DND-41 (cell line): ENCODE measurements around the gene PYY.

ENCODE experiments used
- ATAC-seq: fragments of 200-7000 bp; cut with Tn5 transposase; 3 replicates; pipeline ENCODE4 v1.9.1; 2021; ENCODE audit warnings: low read depth; ENCODE audit not compliant: insufficient read depth
- DNase-seq: peaks from one replicate; pipeline ENCODE4 v3.0.0-alpha.2; 2020
- H2AFZ ChIP-seq: 2 replicates; pipeline ENCODE4 v1.6.0; 2012; ENCODE audit warnings: low read depth, low read length
- H3K27ac ChIP-seq: 2 replicates; pipeline ENCODE4 v1.5.1; 2012; ENCODE audit warnings: low read length, inconsistent platforms
- H3K27me3 ChIP-seq: fragments of 200-600 bp; sonication (generic); 2 replicates; pipeline ENCODE4 v1.6.0; 2012; ENCODE audit warnings: low read length, mild to moderate bottlenecking, inconsistent platforms; ENCODE audit not compliant: insufficient read depth, poor library complexity
- H3K36me3 ChIP-seq: 2 replicates; pipeline ENCODE4 v1.5.1; 2012; ENCODE audit warnings: low read length, inconsistent platforms; ENCODE audit not compliant: insufficient read depth
- H3K4me1 ChIP-seq: 2 replicates; pipeline ENCODE4 v1.5.1; 2012; ENCODE audit warnings: mild to moderate bottlenecking, low read length; ENCODE audit not compliant: insufficient read depth
- H3K4me2 ChIP-seq: 2 replicates; pipeline ENCODE4 v1.6.0; 2012; ENCODE audit warnings: mild to moderate bottlenecking, moderate library complexity, low read length, inconsistent platforms; ENCODE audit not compliant: insufficient read depth
- H3K4me3 ChIP-seq, 2 experiments: fragments of 200-600 bp in 1 of 2; shearing (Covaris generic) in 1 of 2; 2 replicates each; pipeline ENCODE4 v1.5.1; 2012 to 2016; ENCODE audit warnings: inconsistent platforms in 2 of 2, low read length in 2 of 2, mild to moderate bottlenecking in 2 of 2, low read depth in 1 of 2, moderate library complexity in 1 of 2
- H3K79me2 ChIP-seq: 2 replicates; pipeline ENCODE4 v1.6.0; 2012; ENCODE audit warnings: low read length, inconsistent platforms; ENCODE audit not compliant: insufficient read depth
- H3K9ac ChIP-seq: 2 replicates; pipeline ENCODE4 v1.6.0; 2012; ENCODE audit warnings: low read depth, mild to moderate bottlenecking, inconsistent platforms, low read length, moderate library complexity
- H3K9me3 ChIP-seq: 2 replicates; pipeline ENCODE4 v1.5.1; 2012; ENCODE audit warnings: low read length, moderate library complexity, mild to moderate bottlenecking, inconsistent platforms; ENCODE audit not compliant: insufficient read depth, severe bottlenecking
- H4K20me1 ChIP-seq: 2 replicates; pipeline ENCODE4 v1.6.0; 2012; ENCODE audit warnings: low read length; ENCODE audit not compliant: insufficient read depth
- CTCF ChIP-seq: IDR thresholded peaks from 2 replicates; pipeline ENCODE4 v1.5.1; 2012; ENCODE audit warnings: borderline replicate concordance, low read length, moderate library complexity, mild to moderate bottlenecking; ENCODE audit not compliant: poor library complexity, severe bottlenecking; ENCODE audit errors: extremely low read depth
- EZH2 ChIP-seq: IDR thresholded peaks from 3 replicates; pipeline ENCODE4 v1.6.1; 2012; ENCODE audit warnings: borderline replicate concordance, low read depth, mild to moderate bottlenecking, moderate library complexity, low read length, inconsistent platforms; ENCODE audit not compliant: severe bottlenecking

Gene PYY

DNA sequence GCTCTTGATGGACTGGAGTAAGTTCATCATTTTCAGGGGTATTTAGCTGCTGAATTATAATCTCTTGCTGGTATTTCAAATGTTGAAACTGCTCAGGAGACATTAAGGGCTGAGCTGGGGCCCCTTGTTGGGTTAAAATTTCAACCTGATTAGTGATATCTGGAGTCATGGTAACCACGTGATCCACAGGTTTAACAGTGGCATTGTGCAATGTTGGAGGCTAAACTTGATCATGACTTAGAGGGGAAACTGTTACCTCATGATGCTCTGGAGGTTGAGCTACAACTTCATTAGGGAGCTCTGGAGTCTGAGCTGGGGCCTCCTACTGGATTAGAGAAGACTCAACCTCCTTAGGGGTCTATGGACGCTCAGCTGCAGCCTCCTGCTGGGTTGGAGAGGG is 29.2 kb downstream of the PYY start:
- no peak for ATAC-seq
- no peaks in the 10 kb centered on the region for H4K20me1 ChIP-seq
- H2AFZ ChIP-seq: no peak overlapping the region
- no peak overlapping the region for H3K9ac ChIP-seq
- H3K4me3 ChIP-seq: no peak overlapping the region
- H3K27me3 ChIP-seq: peaks cover 32% of the 10 kb centered on the region
- DNase-seq: no peak
- no peak for TF ChIP-seq CTCF
- TF ChIP-seq EZH2: no peak
- H3K4me1 ChIP-seq: no peaks in the 10 kb centered on the region
- H3K9me3 ChIP-seq: no peaks in the 10 kb centered on the region
- no peak overlapping the region for H3K4me2 ChIP-seq
- no peaks in the 10 kb centered on the region for H3K79me2 ChIP-seq
- H3K36me3 ChIP-seq: no peaks in the 10 kb centered on the region
- no peak overlapping the region for H3K27ac ChIP-seq

DNA sequence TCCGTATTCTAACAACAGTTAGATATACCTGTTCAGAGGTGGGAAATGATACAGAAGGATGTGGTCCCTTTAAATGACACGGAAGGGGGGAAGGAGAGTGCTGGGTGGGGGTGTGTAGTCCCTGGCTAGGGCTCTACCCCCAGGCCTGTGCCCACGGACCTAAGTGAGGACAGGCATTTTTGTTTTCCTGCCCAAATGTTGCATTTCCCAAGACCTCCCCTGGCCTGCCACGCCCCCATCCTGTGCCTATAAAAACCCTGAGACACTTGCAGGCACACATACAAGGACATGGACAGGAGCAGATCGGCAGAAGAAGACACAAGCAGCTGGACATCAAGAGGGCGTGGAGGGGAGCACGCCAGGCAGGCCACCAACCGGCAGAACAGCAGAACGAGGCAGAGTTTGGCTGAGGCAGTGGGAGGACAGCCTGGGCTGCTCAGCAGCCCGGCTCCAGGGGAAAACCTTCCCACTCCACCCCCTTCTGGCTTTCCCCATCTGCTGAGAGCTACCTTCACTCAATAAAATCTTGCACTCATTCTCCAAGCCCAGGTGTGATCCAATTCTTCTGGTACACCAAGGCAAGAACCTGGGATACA is 33.1 kb downstream of the PYY start:
- no peaks in the 10 kb centered on the region for H3K79me2 ChIP-seq
- DNase-seq (no peak), ATAC-seq (no peak)
- no peaks in the 10 kb centered on the region for H4K20me1 ChIP-seq
- H3K4me2 ChIP-seq: no peak overlapping the region
- no peak for TF ChIP-seq CTCF
- no peak for TF ChIP-seq EZH2
- no peak overlapping the region for H3K4me3 ChIP-seq
- no peaks in the 10 kb centered on the region for H3K9me3 ChIP-seq
- no peak overlapping the region for H2AFZ ChIP-seq
- no peak overlapping the region for H3K27ac ChIP-seq
- H3K9ac ChIP-seq: no peak overlapping the region
- no peaks in the 10 kb centered on the region for H3K36me3 ChIP-seq
- H3K27me3 ChIP-seq: peaks cover 26% of the 10 kb centered on the region
- no peaks in the 10 kb centered on the region for H3K4me1 ChIP-seq

- Histone ChIP-seq H3K36me3 (no peaks in the 10 kb centered on the region), H3K9ac (no peak overlapping the region), H3K9me3 (no peaks in the 10 kb centered on the region), H3K4me1 (no peaks in the 10 kb centered on the region), H2AFZ (no peak overlapping the region), H3K4me3 (no peak overlapping the region), H3K27me3 (peaks cover 25% of the 10 kb centered on the region), H3K4me2 (no peak overlapping the region), H3K79me2 (no peaks in the 10 kb centered on the region), H4K20me1 (no peaks in the 10 kb centered on the region), H3K27ac (no peak overlapping the region)
- DNase-seq (no peak), ATAC-seq (no peak)
- no peak for TF ChIP-seq EZH2
- no peak for TF ChIP-seq CTCF
Observed at GRCh38 chr17:43918026-43918389, 35.7 kb downstream of the PYY start.
